Measurements from ENCODE around the gene MSMP. TPM values are rescaled to one million over a fixed set of nuclear protein-coding genes. Genes with fewer than 3 reads are reported as not detected.

Gene MSMP
- total and polyA plus RNA-seq, 2 donors (not counting 3 experiments of a cell fraction or from before 2014, with no cell fraction given), result 18.8 to 29.0 TPM

- TF ChIP-seq FOS (IDR thresholded peaks at IDR 0.05; ENCODE audit: borderline replicate concordance, insufficient read depth, low read length), result no peak
- TF ChIP-seq EZH2 (IDR thresholded peaks at IDR 0.05; ENCODE audit: borderline replicate concordance, low read depth, low read length, severe bottlenecking), result no peak
- TF ChIP-seq JUN (IDR thresholded peaks at IDR 0.05; ENCODE audit: borderline replicate concordance, insufficient read depth, insufficient read length, low read depth), result no peak
- no peak for TF ChIP-seq GATA2 (IDR thresholded peaks at IDR 0.05; ENCODE audit: insufficient read depth, insufficient read length, low read depth, low read length)
- no peak for TF ChIP-seq CTCF (IDR thresholded peaks at IDR 0.05; ENCODE audit: extremely low read depth in 1 of 2, insufficient read depth in 1 of 2, low read depth in 1 of 2, low read length in 2 of 2)
- no peak for TF ChIP-seq POLR2AphosphoS5 (IDR thresholded peaks at IDR 0.05; ENCODE audit: insufficient read depth, low read depth, low read length)
- no peak for TF ChIP-seq MYC (IDR thresholded peaks at IDR 0.05; ENCODE audit: low read depth, low read length)
- no peak for TF ChIP-seq POLR2A (IDR thresholded peaks at IDR 0.05; ENCODE audit: low read depth, low read length)
- no peak for TF ChIP-seq MAX (IDR thresholded peaks at IDR 0.05; ENCODE audit: insufficient read depth, insufficient read length)
- intact Hi-C loops (cut with micrococcal nuclease), result no loop called here
- no peaks in the 10 kb centered on the region for H3K36me3 ChIP-seq (ENCODE audit: control insufficient read depth in 2 of 2, extremely low read depth in 1 of 2, insufficient read depth in 2 of 2, low read length in 2 of 2)
- ChIA-PET CTCF (interaction anchor here (2.3 kb wide), 1 partner anchor 9 kb away, joined by 11 read pairs; no protein-coding TSS in a partner anchor), POLR2A (no interaction called here)
- H3K4me3 ChIP-seq (replicated peaks in 1 of 3; ENCODE audit: insufficient read depth in 1 of 3, low read depth in 1 of 3, low read length in 3 of 3), result no peak overlapping the region
- H3K27ac ChIP-seq (ENCODE audit: insufficient read depth, low read depth, low read length), result no peak overlapping the region
- no peak overlapping the region for H3K4me2 ChIP-seq (ENCODE audit: insufficient read depth, low read length)
- dilution Hi-C loops (cut with MboI; ENCODE audit: extremely low pct_ligation_motif_present, low sequenced_read_pairs), result no loop called here
- peaks cover 1% of the 10 kb centered on the region for H3K4me1 ChIP-seq (ENCODE audit: control insufficient read depth, extremely low read depth, insufficient read depth, low read length)
- H3K9ac ChIP-seq (replicated peaks; ENCODE audit: extremely low read depth, insufficient read depth, low read length), result no peak overlapping the region
- no peaks in the 10 kb centered on the region for H3K79me2 ChIP-seq (ENCODE audit: control insufficient read depth, insufficient read depth, low read length)
- FAIRE-seq, result no peak
- H3K9me3 ChIP-seq (replicated peaks; ENCODE audit: control insufficient read depth, insufficient read depth, low read length), result no peaks in the 10 kb centered on the region
- no peaks in the 10 kb centered on the region for H3K27me3 ChIP-seq (ENCODE audit: control insufficient read depth in 2 of 2, insufficient read depth in 2 of 2, low read length in 2 of 2)
- H4K20me1 ChIP-seq (replicated peaks; ENCODE audit: control insufficient read depth, extremely low read depth, insufficient read depth, low read length), result no peaks in the 10 kb centered on the region
- no peak overlapping the region for H2AFZ ChIP-seq (ENCODE audit: low read depth, low read length)
- no TSS peak for BruUV-seq (replicated peaks)
- DNase-seq (ENCODE audit: low read depth, low spot score), result no peak
- no peaks in the 10 kb centered on the region for H3K9me1 ChIP-seq (replicated peaks; ENCODE audit: control insufficient read depth, extremely low read depth, insufficient read depth, low read length)
These were observed 27.0 kb upstream of the MSMP start for GRCh38 chr9:35781066-35781465.
